PC-3 (cell line): ENCODE results near the gene KRT86. TPM values are rescaled to one million over a fixed set of nuclear protein-coding genes. Genes with fewer than 3 reads are reported as not detected.
"Not testable (repeated sequence)": the region's sequence is repeated elsewhere in the genome, so short reads cannot be mapped to it uniquely, and the experiment has no call there.

Experiments
- ATAC-seq: fragments of 200-7000 bp; cut with Tn5 transposase; 2 replicates; pipeline ENCODE4 v1.9.1; 2020; ENCODE audit warnings: mild to moderate bottlenecking, moderate library complexity
- BruUV-seq: library from RNA; stranded (reverse); fragments of 400-500 nt; replicated peaks from 2 replicates; lab custom pipeline; 2021; lab: Mats Ljungman, UMichigan
- CTCF ChIA-PET: fragments of 300-600 bp; sonication (Branson Sonifier 250); formaldehyde crosslinking; loops from one replicate; lab custom pipeline; 2022; ENCODE audit warnings: antibody characterized with exemption; lab: Charles Lee
- POLR2A ChIA-PET: fragments of 300-600 bp; sonication (Branson Sonifier 250); formaldehyde crosslinking; loops from one replicate; lab custom pipeline; 2022; ENCODE audit warnings: antibody characterized with exemption; ENCODE audit not compliant: unreplicated experiment; lab: Charles Lee
- DNase-seq: peaks from one replicate; pipeline ENCODE4 v3.0.0-alpha.2; 2015
- H2AFZ ChIP-seq: fragments of 300-600 bp; sonication (generic); 2 replicates; pipeline ENCODE4 v1.6.0; 2016; ENCODE audit warnings: antibody characterized with exemption, low read length
- H3F3A ChIP-seq: fragments of 300-600 bp; sonication (generic); one replicate; pipeline ENCODE4 v1.6.0; 2017; ENCODE audit warnings: antibody characterized with exemption, low read length, control low read depth, mild to moderate bottlenecking; ENCODE audit not compliant: unreplicated experiment
- H3K27ac ChIP-seq: fragments of 300-600 bp; sonication (generic); 2 replicates; pipeline ENCODE4 v1.5.1; 2016; ENCODE audit warnings: mild to moderate bottlenecking, low read length
- H3K27me3 ChIP-seq: fragments of 300-600 bp; sonication (generic); 2 replicates; pipeline ENCODE4 v1.6.1; 2016; ENCODE audit warnings: low read length, mixed read lengths
- H3K36me3 ChIP-seq: fragments of 300-600 bp; sonication (generic); 2 replicates; pipeline ENCODE4 v1.6.1; 2016; ENCODE audit warnings: low read depth, mixed run types, low read length, mixed read lengths
- H3K4me1 ChIP-seq: fragments of 300-600 bp; sonication (generic); 2 replicates; pipeline ENCODE4 v1.5.1; 2016; ENCODE audit warnings: low read length; ENCODE audit not compliant: insufficient read depth
- H3K4me2 ChIP-seq: fragments of 300-600 bp; sonication (generic); 2 replicates; pipeline ENCODE4 v1.6.0; 2016; ENCODE audit warnings: low read length
- H3K4me3 ChIP-seq: fragments of 300-600 bp; sonication (generic); 2 replicates; pipeline ENCODE4 v1.5.1; 2016; ENCODE audit warnings: mild to moderate bottlenecking, low read length, mixed read lengths
- H3K79me2 ChIP-seq: fragments of 300-600 bp; sonication (generic); 2 replicates; pipeline ENCODE4 v1.6.1; 2017; ENCODE audit warnings: low read length, mixed read lengths
- H3K9ac ChIP-seq: fragments of 300-600 bp; sonication (generic); 2 replicates; pipeline ENCODE4 v1.6.0; 2016; ENCODE audit warnings: mild to moderate bottlenecking, low read length
- H3K9me2 ChIP-seq: fragments of 300-600 bp; sonication (generic); replicated peaks from 2 replicates; pipeline ENCODE4 v1.6.1; 2016; ENCODE audit warnings: mixed run types, low read length, mixed read lengths
- H3K9me3 ChIP-seq: fragments of 300-600 bp; sonication (generic); 2 replicates; pipeline ENCODE4 v1.6.1; 2016; ENCODE audit warnings: low read length, mixed read lengths
- H4K20me1 ChIP-seq: fragments of 300-600 bp; sonication (generic); 2 replicates; pipeline ENCODE4 v1.6.1; 2016; ENCODE audit warnings: low read length, mixed read lengths
- CTCF ChIP-seq: fragments of 300-600 bp; sonication (generic); conservative IDR thresholded peaks from 2 replicates; pipeline ENCODE4 v1.5.1; 2017; ENCODE audit warnings: antibody characterized with exemption, low read depth, mild to moderate bottlenecking, low read length
- EZH2 ChIP-seq: fragments of 300-600 bp; sonication (generic); IDR thresholded peaks from one replicate; pipeline ENCODE4 v1.6.1; 2017; ENCODE audit warnings: antibody characterized with exemption, mild to moderate bottlenecking, low read length; ENCODE audit not compliant: unreplicated experiment
- EZH2phosphoT487 ChIP-seq: fragments of 300-600 bp; sonication (generic); IDR thresholded peaks from 2 replicates; pipeline ENCODE4 v1.6.1; 2018; ENCODE audit warnings: mild to moderate bottlenecking, antibody characterized with exemption, low read length, borderline replicate concordance
- intact Hi-C: fragments of 100-400 bp; cut with micrococcal nuclease; formaldehyde crosslinking; loops from 2 replicates; pipeline ENCODE4 v1.9.0; 2023
- total RNA-seq: library from RNA; depleted of rRNA; stranded (reverse); fragments of >200 nt; gene quantifications from 2 replicates; pipeline ENCODE4 v1.2.3, GENCODE V29; 2014

The KRT86 gene
- total RNA-seq, 1 experiment from 2014 or later, result 1.2 TPM

- no peak for ATAC-seq
- Histone ChIP-seq H4K20me1 (peaks cover 23% of the 10 kb centered on the region), H3F3A (peaks cover 30% of the 10 kb centered on the region), H3K79me2 (peaks cover 37% of the 10 kb centered on the region), H2AFZ (no peak overlapping the region), H3K9me3 (no peaks in the 10 kb centered on the region), H3K36me3 (peaks cover 71% of the 10 kb centered on the region), H3K9ac (no peak overlapping the region), H3K4me3 (no peak overlapping the region), H3K27me3 (no peaks in the 10 kb centered on the region), H3K4me1 (peaks cover 91% of the 10 kb centered on the region), H3K9me2 (no peaks in the 10 kb centered on the region), H3K27ac (peak overlapping the region; percentile 91), H3K4me2 (no peak overlapping the region)
- CTCF ChIA-PET, result no interaction called here
- TF ChIP-seq EZH2 (no peak), CTCF (no peak), EZH2phosphoT487 (no peak)
- BruUV-seq, result no TSS peak
- intact Hi-C loops, result no loop called here
- DNase-seq, result peak; percentile 2
- POLR2A ChIA-PET, result interaction anchor here (0.6 kb wide), 1 partner anchor 95 kb away, joined by 3 read pairs; no protein-coding TSS in a partner anchor
Measured at GRCh38 chr12:52239767-52240166, 34.7 kb upstream of the KRT86 start.

- POLR2A ChIA-PET, CTCF ChIA-PET, H3K27me3 ChIP-seq, H3K4me3 ChIP-seq, H3K9ac ChIP-seq, H2AFZ ChIP-seq, DNase-seq, H3K4me2 ChIP-seq, H3K9me3 ChIP-seq, ATAC-seq, BruUV-seq, H3K9me2 ChIP-seq, intact Hi-C loops: not testable (repeated sequence)
- H3K4me1 ChIP-seq, result peaks cover 91% of the 10 kb centered on the region
- peaks cover 32% of the 10 kb centered on the region for H3K79me2 ChIP-seq
- peaks cover 26% of the 10 kb centered on the region for H3F3A ChIP-seq
- peaks cover 67% of the 10 kb centered on the region for H3K36me3 ChIP-seq
- H3K27ac ChIP-seq, result peak overlapping the region; percentile 91
- peaks cover 18% of the 10 kb centered on the region for H4K20me1 ChIP-seq
Measured at GRCh38 chr12:52240247-52240646, 34.2 kb upstream of the KRT86 start.

- Histone ChIP-seq H3F3A (peaks cover 34% of the 10 kb centered on the region), H3K9me2 (no peaks in the 10 kb centered on the region), H2AFZ (no peak overlapping the region), H3K36me3 (peaks cover 70% of the 10 kb centered on the region), H3K4me1 (peaks cover 92% of the 10 kb centered on the region), H3K9ac (no peak overlapping the region), H4K20me1 (peaks cover 12% of the 10 kb centered on the region), H3K4me2 (peak overlapping the region; percentile 22), H3K27me3 (no peaks in the 10 kb centered on the region), H3K79me2 (peaks cover 23% of the 10 kb centered on the region), H3K27ac (peak overlapping the region; percentile 46), H3K9me3 (no peaks in the 10 kb centered on the region), H3K4me3 (no peak overlapping the region)
- ChIA-PET POLR2A (interaction anchor here (0.6 kb wide), 3 partner anchors 19 to 55 kb away, joined by 3 to 8 read pairs (median 3); no protein-coding TSS in a partner anchor), CTCF (no interaction called here)
- no TSS peak for BruUV-seq
- TF ChIP-seq EZH2phosphoT487 (no peak), CTCF (no peak), EZH2 (no peak)
- DNase-seq (peak; percentile 32), ATAC-seq (no peak)
- intact Hi-C loops, result no loop called here
Measured at GRCh38 chr12:52241205-52241842, 33.1 kb upstream of the KRT86 start.
